Keratinocyte (primary cell): ENCODE measurements around the gene ZHX3. TPM values are rescaled to one million over a fixed set of nuclear protein-coding genes. Genes with fewer than 3 reads are reported as not detected.

ENCODE experiments used
- DNase-seq: peaks from one replicate; pipeline ENCODE4 v3.0.0-alpha.2; 2011; ENCODE audit warnings: low read depth, missing footprints, low spot score
- FAIRE-seq: peaks from 2 replicates; lab custom pipeline; 2011; peaks lifted over from hg19 to GRCh38; lab: Jason Lieb, UNC
- H2AFZ ChIP-seq: 2 replicates; pipeline ENCODE4 v1.6.0; 2012; ENCODE audit warnings: low read length, control low read depth, inconsistent platforms; ENCODE audit not compliant: control insufficient read depth
- H3K27ac ChIP-seq: 2 replicates; pipeline ENCODE4 v1.5.1; 2011; ENCODE audit warnings: low read length; ENCODE audit not compliant: control insufficient read depth, insufficient read depth
- H3K27me3 ChIP-seq: 3 replicates; pipeline ENCODE4 v1.6.0; 2011; ENCODE audit warnings: low read length; ENCODE audit not compliant: control insufficient read depth, insufficient read depth; ENCODE audit errors: extremely low read depth
- H3K36me3 ChIP-seq, 2 experiments: 2 replicates in 1 of 2; 3 replicates in 1 of 2; pipeline ENCODE4 v1.5.1; 2011; ENCODE audit warnings: low read length in 2 of 2, mild to moderate bottlenecking in 1 of 2; ENCODE audit not compliant: control insufficient read depth in 2 of 2, insufficient read depth in 2 of 2; ENCODE audit errors: extremely low read depth in 1 of 2
- H3K4me1 ChIP-seq: 3 replicates; pipeline ENCODE4 v1.5.1; 2011; ENCODE audit warnings: low read length; ENCODE audit not compliant: control insufficient read depth, insufficient read depth; ENCODE audit errors: extremely low read depth
- H3K4me2 ChIP-seq: 3 replicates; pipeline ENCODE4 v1.6.0; 2011; ENCODE audit warnings: low read depth, low read length; ENCODE audit not compliant: control insufficient read depth, insufficient read depth; ENCODE audit errors: extremely low read depth
- H3K4me3 ChIP-seq, 3 experiments: fragments of 200-600 bp in 1 of 3; sonication (generic) in 1 of 3; 2 replicates in 2 of 3; 3 replicates in 1 of 3; pipeline ENCODE4 v1.5.1; 2011 to 2016; ENCODE audit warnings: low read length in 3 of 3, mild to moderate bottlenecking in 3 of 3, control low read depth in 2 of 3, inconsistent platforms in 1 of 3, low read depth in 1 of 3, mixed read lengths in 1 of 3, mixed run types in 1 of 3, moderate library complexity in 1 of 3; ENCODE audit not compliant: control insufficient read depth in 2 of 3, insufficient read depth in 2 of 3; ENCODE audit errors: extremely low read depth in 1 of 3
- H3K79me2 ChIP-seq: 2 replicates; pipeline ENCODE4 v1.6.0; 2012; ENCODE audit warnings: low read length; ENCODE audit not compliant: control insufficient read depth, insufficient read depth
- H3K9ac ChIP-seq: 3 replicates; pipeline ENCODE4 v1.6.0; 2011; ENCODE audit warnings: low read length; ENCODE audit not compliant: control insufficient read depth, insufficient read depth; ENCODE audit errors: extremely low read depth
- H3K9me1 ChIP-seq: 3 replicates; pipeline ENCODE4 v1.6.0; 2011; ENCODE audit warnings: low read length; ENCODE audit not compliant: control insufficient read depth, insufficient read depth; ENCODE audit errors: extremely low read depth
- H3K9me3 ChIP-seq: 2 replicates; pipeline ENCODE4 v1.5.1; 2012; ENCODE audit warnings: low read depth, low read length; ENCODE audit not compliant: control insufficient read depth
- H4K20me1 ChIP-seq: 3 replicates; pipeline ENCODE4 v1.6.0; 2011; ENCODE audit warnings: low read length; ENCODE audit not compliant: control insufficient read depth, insufficient read depth; ENCODE audit errors: extremely low read depth
- EZH2 ChIP-seq: IDR thresholded peaks from one replicate; pipeline ENCODE4 v1.6.1; 2012; ENCODE audit warnings: inconsistent platforms, mild to moderate bottlenecking, low read length, moderate library complexity
- dilution Hi-C: fragments of 300-500 bp; cut with MboI; formaldehyde crosslinking; loops from one replicate; pipeline ENCODE4 v1.7.0; 2020; ENCODE audit warnings: low sequenced_read_pairs; ENCODE audit not compliant: extremely low pct_ligation_motif_present
- polyA plus RNA-seq, 5 experiments: library from polyadenylated mRNA; depleted of rRNA in 3 of 5; stranded (reverse) in 3 of 5; stranded (forward) in 1 of 5; unstranded in 1 of 5; fragments of >200 nt; gene quantifications; 1 replicate in 1 of 5; 2 replicates in 3 of 5; 3 replicates in 1 of 5; pipeline versions ENCODE4 v1.2.1 to v1.2.3, GENCODE V29; 2011 to 2012; ENCODE audit warnings: missing spikeins in 2 of 5, low read depth in 1 of 5, low replicate concordance in 1 of 5
- TF ChIP-seq, protein P1 (sequence below), 3 experiments: IDR thresholded peaks in 1 of 3; conservative IDR thresholded peaks in 1 of 3; optimal IDR thresholded peaks in 1 of 3; 2 replicates in 2 of 3; 3 replicates in 1 of 3; pipeline versions ENCODE3 to v1.5.1; 2011; ENCODE audit warnings: low read length in 3 of 3, mild to moderate bottlenecking in 3 of 3, moderate library complexity in 2 of 3, control low read depth in 1 of 3, inconsistent platforms in 1 of 3; ENCODE audit not compliant: insufficient read depth in 2 of 3; ENCODE audit errors: extremely low read depth in 1 of 3

ZHX3 gene
- polyA plus RNA-seq, 1 donor (not counting 4 experiments of a cell fraction or from before 2014, with no cell fraction given): 16.5 TPM

DNA sequence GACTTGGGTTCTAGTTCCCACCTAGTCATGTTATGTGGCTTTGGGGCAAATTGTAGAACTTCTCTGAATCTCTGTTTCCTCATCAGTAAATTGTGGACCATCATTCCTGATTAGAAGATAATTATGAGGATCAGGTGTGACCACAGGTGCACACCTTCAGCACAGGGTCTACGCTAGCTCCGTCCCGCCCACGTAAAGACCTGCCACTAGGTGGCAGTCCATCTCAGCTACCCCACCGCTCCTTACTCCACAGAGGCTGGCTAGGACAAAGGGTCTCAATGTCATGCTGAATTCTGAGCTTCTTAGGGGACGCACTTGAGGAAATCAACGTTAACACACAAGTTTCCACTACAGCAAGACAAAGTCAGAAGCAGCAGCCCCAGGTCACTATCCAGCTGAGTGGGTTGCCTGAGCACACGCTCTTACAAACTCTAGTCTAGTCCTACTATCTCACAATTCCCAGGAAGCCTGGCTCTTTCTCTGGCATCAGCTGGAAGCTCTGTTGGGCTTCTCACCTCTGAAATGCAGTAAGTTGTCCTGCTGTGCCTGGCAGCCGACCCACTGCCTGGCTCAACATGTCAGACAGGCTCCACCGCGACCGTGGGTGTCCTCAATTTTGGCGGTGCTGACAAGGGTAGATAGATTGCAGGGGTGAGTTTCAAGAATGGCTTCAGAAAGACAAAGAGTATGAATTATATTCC is 182.2 kb downstream of the ZHX3 start:
- H3K36me3 ChIP-seq: peaks cover 0 to 2% of the 10 kb centered on the region in 2 experiments
- peak; percentile 34 for FAIRE-seq
- peaks cover 3% of the 10 kb centered on the region for H3K9me1 ChIP-seq
- H3K27ac ChIP-seq: peak overlapping the region; percentile 4
- no peak overlapping the region for H3K4me2 ChIP-seq
- DNase-seq: no peak
- H3K4me3 ChIP-seq: no peak overlapping the region
- no peaks in the 10 kb centered on the region for H3K9me3 ChIP-seq
- H3K4me1 ChIP-seq: peaks cover 46% of the 10 kb centered on the region
- H4K20me1 ChIP-seq: peaks cover 5% of the 10 kb centered on the region
- no peaks in the 10 kb centered on the region for H3K27me3 ChIP-seq
- H3K9ac ChIP-seq: peak overlapping the region; percentile 5
- H3K79me2 ChIP-seq: peaks cover 30% of the 10 kb centered on the region
- no peak overlapping the region for H2AFZ ChIP-seq
- TF ChIP-seq EZH2: no peak
- TF ChIP-seq, protein P1, sequence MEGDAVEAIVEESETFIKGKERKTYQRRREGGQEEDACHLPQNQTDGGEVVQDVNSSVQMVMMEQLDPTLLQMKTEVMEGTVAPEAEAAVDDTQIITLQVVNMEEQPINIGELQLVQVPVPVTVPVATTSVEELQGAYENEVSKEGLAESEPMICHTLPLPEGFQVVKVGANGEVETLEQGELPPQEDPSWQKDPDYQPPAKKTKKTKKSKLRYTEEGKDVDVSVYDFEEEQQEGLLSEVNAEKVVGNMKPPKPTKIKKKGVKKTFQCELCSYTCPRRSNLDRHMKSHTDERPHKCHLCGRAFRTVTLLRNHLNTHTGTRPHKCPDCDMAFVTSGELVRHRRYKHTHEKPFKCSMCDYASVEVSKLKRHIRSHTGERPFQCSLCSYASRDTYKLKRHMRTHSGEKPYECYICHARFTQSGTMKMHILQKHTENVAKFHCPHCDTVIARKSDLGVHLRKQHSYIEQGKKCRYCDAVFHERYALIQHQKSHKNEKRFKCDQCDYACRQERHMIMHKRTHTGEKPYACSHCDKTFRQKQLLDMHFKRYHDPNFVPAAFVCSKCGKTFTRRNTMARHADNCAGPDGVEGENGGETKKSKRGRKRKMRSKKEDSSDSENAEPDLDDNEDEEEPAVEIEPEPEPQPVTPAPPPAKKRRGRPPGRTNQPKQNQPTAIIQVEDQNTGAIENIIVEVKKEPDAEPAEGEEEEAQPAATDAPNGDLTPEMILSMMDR (optimal IDR thresholded peaks at IDR 0.05 in 1 of 3, IDR thresholded peaks at IDR 0.05 in 1 of 3, conservative IDR thresholded peaks at IDR 0.05 in 1 of 3; ENCODE audit: extremely low read depth in 1 of 3, insufficient read depth in 2 of 3, low read length in 3 of 3): peak; percentile 88 to 99 (median 96)
- dilution Hi-C loops: no loop called here

DNA sequence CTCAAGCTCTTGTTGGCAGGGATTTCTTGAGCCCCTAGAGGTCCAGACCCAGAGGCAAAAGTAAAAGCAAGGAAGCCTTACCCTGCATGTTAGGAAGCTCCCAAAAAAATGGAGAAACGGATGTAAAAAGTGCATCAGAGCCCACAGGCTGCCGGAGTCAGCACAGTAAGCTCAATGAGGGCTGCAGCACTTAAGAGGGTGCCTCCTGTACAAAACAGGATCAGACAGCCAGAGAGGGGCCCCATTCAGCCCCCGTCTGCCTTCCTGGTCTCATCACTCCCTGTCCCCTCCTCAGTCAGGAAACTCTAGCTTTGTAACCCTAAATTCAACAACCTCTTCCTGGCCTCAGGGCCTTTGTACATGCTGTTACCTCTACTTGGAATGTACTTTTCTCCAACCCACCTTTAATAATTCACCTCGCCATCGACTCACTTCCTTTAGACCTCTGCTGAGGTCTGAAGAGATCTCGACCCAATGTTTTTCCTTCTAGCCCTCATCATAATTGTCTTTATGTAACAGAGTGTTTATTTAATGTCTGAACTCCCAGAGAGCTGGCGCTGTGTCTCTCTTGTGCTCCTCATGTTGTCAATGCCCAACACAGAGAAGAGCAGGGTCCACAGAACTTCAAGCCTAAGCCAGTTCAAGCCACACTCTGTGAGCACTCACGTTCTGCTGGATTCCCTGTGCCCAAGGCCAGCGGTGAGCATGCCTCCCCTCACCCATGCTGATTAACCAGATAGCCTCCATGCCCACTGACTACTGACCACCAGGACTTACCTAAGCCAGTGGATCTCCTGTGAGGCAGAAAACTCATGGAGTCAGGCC is 183.0 kb downstream of the ZHX3 start:
- peaks cover 22% of the 10 kb centered on the region for H3K79me2 ChIP-seq
- no peaks in the 10 kb centered on the region for H3K27me3 ChIP-seq
- peak overlapping the region; percentile 57 for H3K27ac ChIP-seq
- FAIRE-seq: no peak
- peak overlapping the region; percentile 5 for H3K9ac ChIP-seq
- H3K9me3 ChIP-seq: no peaks in the 10 kb centered on the region
- no peak for TF ChIP-seq EZH2
- TF ChIP-seq, protein P1 (optimal IDR thresholded peaks at IDR 0.05 in 1 of 3, IDR thresholded peaks at IDR 0.05 in 1 of 3, conservative IDR thresholded peaks at IDR 0.05 in 1 of 3; ENCODE audit: extremely low read depth in 1 of 3, insufficient read depth in 2 of 3, low read length in 3 of 3): no peak
- H4K20me1 ChIP-seq: peaks cover 5% of the 10 kb centered on the region
- H3K4me1 ChIP-seq: peaks cover 43% of the 10 kb centered on the region
- dilution Hi-C loops: no loop called here
- no peak for DNase-seq
- peak overlapping the region; percentile 4 for H3K4me2 ChIP-seq
- H3K4me3 ChIP-seq: no peak overlapping the region
- H2AFZ ChIP-seq: no peak overlapping the region
- H3K36me3 ChIP-seq: peaks cover 0 to 2% of the 10 kb centered on the region in 2 experiments
- peaks cover 3% of the 10 kb centered on the region for H3K9me1 ChIP-seq
